ENCODE results near the gene DOK7. TPM values are rescaled to one million over a fixed set of nuclear protein-coding genes. Genes with fewer than 3 reads are reported as not detected.

DOK7 gene
- total RNA-seq, 2 experiments from 2014 or later, result not detected

- CTCF ChIA-PET, result no interaction called here
- Mint-ChIP-seq H3K4me3 (no peak overlapping the region), H3K27ac (no peak overlapping the region), H3K4me1 (ENCODE audit: low read depth) (no peaks in the 10 kb centered on the region), H3K27me3 (no peaks in the 10 kb centered on the region), H3K36me3 (ENCODE audit: low read depth) (peaks cover 30% of the 10 kb centered on the region), H3K9me3 (no peaks in the 10 kb centered on the region)
- POLR2A ChIA-PET, result no interaction called here
- intact Hi-C loops (cut with micrococcal nuclease), result no loop called here
- TF ChIP-seq, protein P1, sequence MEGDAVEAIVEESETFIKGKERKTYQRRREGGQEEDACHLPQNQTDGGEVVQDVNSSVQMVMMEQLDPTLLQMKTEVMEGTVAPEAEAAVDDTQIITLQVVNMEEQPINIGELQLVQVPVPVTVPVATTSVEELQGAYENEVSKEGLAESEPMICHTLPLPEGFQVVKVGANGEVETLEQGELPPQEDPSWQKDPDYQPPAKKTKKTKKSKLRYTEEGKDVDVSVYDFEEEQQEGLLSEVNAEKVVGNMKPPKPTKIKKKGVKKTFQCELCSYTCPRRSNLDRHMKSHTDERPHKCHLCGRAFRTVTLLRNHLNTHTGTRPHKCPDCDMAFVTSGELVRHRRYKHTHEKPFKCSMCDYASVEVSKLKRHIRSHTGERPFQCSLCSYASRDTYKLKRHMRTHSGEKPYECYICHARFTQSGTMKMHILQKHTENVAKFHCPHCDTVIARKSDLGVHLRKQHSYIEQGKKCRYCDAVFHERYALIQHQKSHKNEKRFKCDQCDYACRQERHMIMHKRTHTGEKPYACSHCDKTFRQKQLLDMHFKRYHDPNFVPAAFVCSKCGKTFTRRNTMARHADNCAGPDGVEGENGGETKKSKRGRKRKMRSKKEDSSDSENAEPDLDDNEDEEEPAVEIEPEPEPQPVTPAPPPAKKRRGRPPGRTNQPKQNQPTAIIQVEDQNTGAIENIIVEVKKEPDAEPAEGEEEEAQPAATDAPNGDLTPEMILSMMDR (IDR thresholded peaks at IDR 0.05), result no peak
- DNase-seq (no peak), ATAC-seq (no peak)
Observed at GRCh38 chr4:3516836-3517730, 54.0 kb downstream of the DOK7 start.

DNA sequence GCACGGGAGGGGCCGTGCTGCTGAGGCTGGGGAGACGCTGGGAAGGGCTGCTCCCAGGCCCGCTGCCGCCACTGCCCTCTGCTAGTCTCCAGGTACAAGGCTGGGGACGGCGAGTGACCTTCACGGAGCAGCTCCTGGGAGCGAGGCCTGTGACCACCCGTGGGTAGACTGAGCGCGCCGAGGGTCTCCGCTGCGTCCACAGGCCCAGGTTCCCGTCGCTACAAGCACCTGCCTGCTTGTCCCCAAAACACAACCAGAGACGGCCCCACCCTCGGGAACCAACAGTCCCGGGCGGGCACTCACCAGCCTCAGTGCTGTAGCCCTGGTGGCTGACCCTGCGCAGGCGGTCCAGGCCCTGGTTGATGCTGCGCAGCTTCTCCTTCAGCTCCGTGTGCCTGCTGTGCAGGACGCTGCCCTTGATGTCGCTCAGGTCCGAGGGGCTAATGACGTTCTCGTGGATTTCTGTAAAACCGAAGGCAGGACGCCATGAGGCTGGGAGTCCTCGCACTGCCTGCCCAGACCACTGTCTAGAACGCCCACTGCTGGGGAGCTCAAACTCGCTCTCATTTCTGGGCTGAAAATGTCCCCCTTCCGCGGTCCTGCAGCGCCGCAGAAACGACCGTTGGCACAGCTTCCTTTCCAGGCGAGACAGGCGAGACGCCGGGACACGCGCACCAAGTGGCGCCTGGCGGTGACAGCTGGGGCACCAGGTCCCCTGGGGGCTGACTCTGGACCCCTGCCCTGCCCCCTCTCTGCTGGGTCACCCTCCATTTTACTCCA is 54.8 kb downstream of the DOK7 start:
- DNase-seq, result no peak
- ChIA-PET CTCF (no interaction called here), POLR2A (no interaction called here)
- TF ChIP-seq, protein P1 (IDR thresholded peaks at IDR 0.05), result no peak
- Mint-ChIP-seq H3K27me3 (no peaks in the 10 kb centered on the region), H3K27ac (no peak overlapping the region), H3K4me3 (no peak overlapping the region), H3K36me3 (ENCODE audit: low read depth) (peaks cover 21% of the 10 kb centered on the region), H3K9me3 (no peaks in the 10 kb centered on the region), H3K4me1 (ENCODE audit: low read depth) (no peaks in the 10 kb centered on the region)
- ATAC-seq, result no peak
- intact Hi-C loops (cut with micrococcal nuclease), result no loop called here

DNA sequence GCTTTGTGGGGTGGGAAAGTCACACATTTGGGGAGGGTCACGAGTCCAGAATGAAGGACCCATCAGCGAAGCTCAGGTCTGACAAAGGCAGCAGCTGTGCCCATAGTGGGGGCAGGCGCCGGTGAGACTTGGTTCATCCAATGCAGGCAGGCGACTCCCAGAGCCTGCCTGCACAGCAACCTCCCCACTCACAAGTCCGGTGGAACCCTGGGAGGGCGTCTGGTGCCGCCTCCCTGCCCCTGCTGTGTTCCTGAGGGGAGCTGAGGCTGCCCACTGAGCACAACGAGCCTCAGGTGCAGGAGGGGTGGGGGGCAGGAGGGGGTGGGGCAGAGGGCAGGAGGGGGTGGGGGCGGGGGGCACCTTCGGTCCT is 55.4 kb downstream of the DOK7 start:
- no peaks in the 10 kb centered on the region for H3K9me3 Mint-ChIP-seq
- ChIA-PET POLR2A (no interaction called here), CTCF (no interaction called here)

GRCh38 chr4:3518941-3519340 is 55.8 kb downstream of the DOK7 start:
- no peak for DNase-seq
- Mint-ChIP-seq H3K4me1 (ENCODE audit: low read depth) (no peaks in the 10 kb centered on the region), H3K36me3 (ENCODE audit: low read depth) (peaks cover 12% of the 10 kb centered on the region), H3K9me3 (no peaks in the 10 kb centered on the region), H3K4me3 (no peak overlapping the region), H3K27me3 (no peaks in the 10 kb centered on the region), H3K27ac (no peak overlapping the region)
- ATAC-seq, result no peak
- CTCF ChIA-PET, result no interaction called here
- POLR2A ChIA-PET, result no interaction called here
- TF ChIP-seq, protein P1 (IDR thresholded peaks at IDR 0.05), result no peak
- intact Hi-C loops (cut with micrococcal nuclease), result no loop called here

More for the DNA sequence above, 55.4 kb downstream of the DOK7 start:
- TF ChIP-seq, protein P1 (IDR thresholded peaks at IDR 0.05), result no peak
- peaks cover 16% of the 10 kb centered on the region for H3K36me3 Mint-ChIP-seq (ENCODE audit: low read depth)
- H3K27ac Mint-ChIP-seq, result no peak overlapping the region
- H3K4me1 Mint-ChIP-seq (ENCODE audit: low read depth), result no peaks in the 10 kb centered on the region
- no peak overlapping the region for H3K4me3 Mint-ChIP-seq
- intact Hi-C loops (cut with micrococcal nuclease), result no loop called here
- ATAC-seq (no peak), DNase-seq (no peak)
- no peaks in the 10 kb centered on the region for H3K27me3 Mint-ChIP-seq
